HEK293T (cell line): ENCODE measurements around the gene TOB1.
"Not testable (repeated sequence)": the region's sequence is repeated elsewhere in the genome, so short reads cannot be mapped to it uniquely, and the experiment has no call there.

ENCODE experiments used
- CTCF ChIA-PET: fragments of 350-600 bp; formaldehyde crosslinking; extraction: SDS; loops from one replicate; lab custom pipeline; 2021; ENCODE audit warnings: antibody characterized with exemption, inconsistent platforms; lab: Yijun Ruan, JAX
- POLR2A ChIA-PET: fragments of 350-600 bp; formaldehyde crosslinking; extraction: SDS; loops from one replicate; lab custom pipeline; 2020; ENCODE audit warnings: antibody characterized with exemption, inconsistent platforms; lab: Yijun Ruan, JAX
- DNase-seq: peaks from one replicate; pipeline ENCODE4 v3.0.0; 2012; ENCODE audit warnings: mixed read lengths; ENCODE audit errors: extremely low spot score
- ARNT ChIP-seq: fragments of 450-650 bp; IDR thresholded peaks from 2 replicates; pipeline ENCODE4 v1.6.1; 2017; ENCODE audit warnings: mild to moderate bottlenecking
- BHLHE40 ChIP-seq: fragments of 450-650 bp; IDR thresholded peaks from 2 replicates; pipeline ENCODE4 v1.6.1; 2016; ENCODE audit warnings: mild to moderate bottlenecking, moderate library complexity, borderline replicate concordance
- CTBP1 ChIP-seq: fragments of 450-650 bp; IDR thresholded peaks from 2 replicates; pipeline ENCODE4 v1.6.1; 2016; ENCODE audit warnings: borderline replicate concordance
- ELF4 ChIP-seq: fragments of 450-650 bp; IDR thresholded peaks from 2 replicates; pipeline ENCODE4 v1.6.1; 2017; ENCODE audit warnings: antibody characterized with exemption
- FOXA1 ChIP-seq: fragments of 450-650 bp; IDR thresholded peaks from 2 replicates; pipeline ENCODE4 v1.6.1; 2016; ENCODE audit warnings: mild to moderate bottlenecking
- FOXK2 ChIP-seq: fragments of 450-650 bp; IDR thresholded peaks from 2 replicates; pipeline ENCODE4 v1.6.1; 2016; ENCODE audit warnings: mild to moderate bottlenecking
- FOXM1 ChIP-seq: fragments of 450-650 bp; IDR thresholded peaks from 2 replicates; pipeline ENCODE4 v1.6.1; 2017; ENCODE audit warnings: mild to moderate bottlenecking, borderline replicate concordance
- HDGF ChIP-seq: fragments of 450-650 bp; IDR thresholded peaks from 2 replicates; pipeline ENCODE4 v1.6.1; 2017; ENCODE audit warnings: antibody characterized with exemption, borderline replicate concordance
- L3MBTL2 ChIP-seq: fragments of 450-650 bp; conservative IDR thresholded peaks from 2 replicates; pipeline ENCODE4 v1.6.1; 2016; ENCODE audit warnings: mild to moderate bottlenecking
- LEF1 ChIP-seq: fragments of 450-650 bp; IDR thresholded peaks from 2 replicates; pipeline ENCODE4 v1.6.1; 2017; ENCODE audit warnings: mild to moderate bottlenecking, borderline replicate concordance
- NFRKB ChIP-seq: fragments of 450-650 bp; IDR thresholded peaks from 2 replicates; pipeline ENCODE4 v1.6.1; 2016; ENCODE audit warnings: mild to moderate bottlenecking, moderate library complexity
- PKNOX1 ChIP-seq: fragments of 450-650 bp; IDR thresholded peaks from 2 replicates; pipeline ENCODE4 v1.6.1; 2016
- SP1 ChIP-seq: fragments of 450-650 bp; IDR thresholded peaks from 2 replicates; pipeline ENCODE4 v1.6.1; 2017
- SUZ12 ChIP-seq: fragments of 450-650 bp; IDR thresholded peaks from 2 replicates; pipeline ENCODE4 v1.6.1; 2016; ENCODE audit warnings: mild to moderate bottlenecking
- TARDBP ChIP-seq: fragments of 450-650 bp; IDR thresholded peaks from 2 replicates; pipeline ENCODE4 v1.6.1; 2016
- ZNF384 ChIP-seq: fragments of 450-650 bp; IDR thresholded peaks from 2 replicates; pipeline ENCODE4 v1.6.1; 2016

The TOB1 gene

GRCh38 chr17:50900383-50900892 lies 34.3 kb upstream of the TOB1 start:
- POLR2A ChIA-PET: interaction anchor here (2.6 kb wide), 1 partner anchor 34 kb away, joined by 20 read pairs; the partner anchor contains the start of gene TOB1
- TF ChIP-seq LEF1: no peak
- TF ChIP-seq ELF4: no peak
- TF ChIP-seq TARDBP: no peak
- no peak for TF ChIP-seq ARNT
- TF ChIP-seq L3MBTL2: no peak
- TF ChIP-seq PKNOX1: no peak
- TF ChIP-seq FOXM1: no peak
- TF ChIP-seq HDGF: no peak
- TF ChIP-seq BHLHE40: no peak
- TF ChIP-seq SUZ12: no peak
- CTCF ChIA-PET: no interaction called here
- DNase-seq: no peak

DNA sequence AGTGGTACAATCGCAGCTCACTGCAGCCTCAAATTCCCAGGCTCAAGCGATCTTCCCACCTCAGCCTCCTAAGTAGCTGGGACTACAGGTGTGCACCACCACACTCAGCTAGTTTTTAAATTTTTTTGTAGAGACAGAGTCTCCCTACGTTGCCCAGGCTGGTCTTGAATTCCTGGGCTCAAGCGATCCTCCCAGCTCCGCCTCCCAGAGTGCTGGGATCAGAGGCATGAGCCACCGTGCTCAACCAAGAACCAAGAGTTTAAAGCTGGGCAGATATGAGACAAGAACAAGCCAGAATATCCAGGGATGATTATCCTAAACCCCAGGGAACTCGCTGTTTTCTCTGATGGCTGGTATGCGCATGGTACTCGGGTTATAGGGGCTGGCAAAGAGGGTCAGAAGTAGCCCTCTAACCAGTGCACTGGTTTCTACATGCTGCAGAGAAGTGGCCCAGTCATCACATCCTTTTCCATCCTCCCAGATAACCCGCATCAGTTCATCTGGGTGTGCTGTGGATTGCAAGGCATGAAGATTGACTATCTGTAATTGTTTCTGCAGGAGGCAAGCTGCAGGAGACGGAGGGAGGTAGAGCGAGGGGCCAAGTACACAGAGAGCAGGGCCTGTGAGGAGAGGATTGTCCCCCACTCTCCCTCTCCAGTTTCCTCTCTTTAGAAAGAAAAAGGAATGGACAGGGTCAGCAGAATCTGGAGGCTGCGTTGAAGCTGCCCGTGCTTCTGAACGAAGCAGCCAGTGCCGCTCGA lies 33.6 kb upstream of the TOB1 start:
- ChIA-PET CTCF (no interaction called here), POLR2A (interaction anchor here (1.0 to 2.6 kb wide), 3 partner anchors 10 to 49 kb away, joined by 3 to 20 read pairs (median 3); partner anchors contain the start of gene TOB1)
- no peak for TF ChIP-seq HDGF
- no peak for TF ChIP-seq PKNOX1
- no peak for TF ChIP-seq LEF1
- TF ChIP-seq CTBP1: no peak
- no peak for TF ChIP-seq BHLHE40
- TF ChIP-seq ZNF384: no peak
- TF ChIP-seq NFRKB: no peak
- TF ChIP-seq ARNT: no peak
- no peak for TF ChIP-seq ELF4
- no peak for TF ChIP-seq FOXK2
- TF ChIP-seq TARDBP: no peak
- TF ChIP-seq SP1: no peak
- no peak for TF ChIP-seq SUZ12
- no peak for TF ChIP-seq FOXM1
- TF ChIP-seq L3MBTL2: no peak
- TF ChIP-seq FOXA1: no peak
- no peak for DNase-seq

- CTCF ChIA-PET: no interaction called here
Observed at GRCh38 chr17:50899005-50899460, 32.9 kb upstream of the TOB1 start.

GRCh38 chr17:50898369-50899004 lies 32.3 kb upstream of the TOB1 start:
- TF ChIP-seq ZNF384 (no peak), FOXM1 (no peak), ARNT (no peak), HDGF (no peak), TARDBP (no peak)
- DNase-seq: no peak
- ChIA-PET POLR2A (interaction anchor here (1.0 to 2.6 kb wide), 2 partner anchors 9 to 32 kb away, joined by 3 to 20 read pairs; partner anchors contain the start of gene TOB1), CTCF (no interaction called here)

More at GRCh38 chr17:50899005-50899460, 32.9 kb upstream of the TOB1 start:
- DNase-seq: no peak
- no peak for TF ChIP-seq CTBP1
- POLR2A ChIA-PET: interaction anchor here (1.0 to 2.6 kb wide), 3 partner anchors 9 to 50 kb away, joined by 3 to 20 read pairs (median 3); partner anchors contain the start of gene TOB1

DNA sequence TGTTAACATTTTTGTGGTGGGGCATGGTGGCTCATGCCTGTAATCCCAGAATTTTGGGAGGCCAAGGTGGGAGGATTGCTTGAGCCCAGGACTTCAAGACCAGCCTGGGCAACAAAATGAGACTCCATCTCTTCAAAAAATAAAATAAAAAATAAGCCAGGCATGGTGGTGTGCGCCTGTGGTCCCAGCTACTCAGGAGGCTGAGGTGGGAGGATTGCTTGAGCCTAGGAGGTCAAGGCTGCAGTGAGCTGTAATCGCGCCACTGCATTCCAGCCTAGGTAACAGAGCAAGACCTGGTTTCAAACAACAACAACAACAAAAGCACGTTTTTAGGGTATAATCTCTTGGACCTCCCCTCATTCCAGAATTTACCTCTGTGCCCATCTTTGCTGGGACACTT lies 28.4 kb upstream of the TOB1 start:
- CTCF ChIA-PET, POLR2A ChIA-PET: not testable (repeated sequence)

DNA sequence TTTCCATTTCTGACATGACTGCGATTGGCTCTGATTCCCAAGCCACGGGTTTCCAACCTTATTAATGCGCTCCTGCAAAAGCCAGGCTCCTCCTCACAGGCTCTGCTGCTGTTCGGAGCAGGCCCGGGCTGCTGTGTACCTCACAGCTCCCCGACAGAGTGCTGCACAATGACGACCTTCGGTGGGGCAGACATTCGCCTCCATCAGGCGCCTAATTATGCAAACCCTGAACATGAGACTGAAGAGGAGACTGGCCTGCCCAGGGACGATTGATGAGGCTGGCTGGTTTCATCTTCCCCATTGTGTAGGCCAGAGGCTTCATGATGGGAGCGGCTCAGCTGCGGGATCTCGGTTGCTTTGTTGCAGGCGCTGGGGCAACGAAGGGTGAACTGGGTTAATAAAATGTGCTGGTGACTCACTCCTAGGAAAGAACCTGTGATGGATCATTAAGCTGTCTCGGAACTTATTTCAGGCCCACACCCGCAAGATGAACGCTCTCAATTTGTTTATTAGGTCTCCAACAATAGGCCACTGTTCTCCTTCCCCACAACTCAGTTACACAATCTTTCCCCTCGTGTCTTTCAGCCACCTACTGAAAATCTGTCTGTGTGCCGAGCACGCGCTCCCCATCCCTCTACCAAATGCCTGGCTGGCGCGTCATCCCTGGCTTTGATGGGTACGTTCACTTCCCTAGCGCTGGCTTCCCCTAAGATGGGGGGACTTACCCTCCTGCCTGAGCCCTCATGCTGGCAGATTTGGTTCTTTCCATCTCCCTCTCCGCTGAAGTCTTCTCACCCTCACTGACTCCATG lies 27.2 kb upstream of the TOB1 start:
- CTCF ChIA-PET: no interaction called here
- DNase-seq: no peak
- POLR2A ChIA-PET: interaction anchor here (1.1 to 1.7 kb wide), 2 partner anchors 12 to 27 kb away, joined by 5 to 6 read pairs; partner anchors contain the start of gene TOB1
- TF ChIP-seq PKNOX1 (no peak), ZNF384 (no peak), FOXA1 (no peak), BHLHE40 (no peak), L3MBTL2 (no peak; the same call in 1 of the 2 replicates), SP1 (no peak), LEF1 (no peak), FOXK2 (no peak), ELF4 (no peak)

More for the DNA sequence above, 28.4 kb upstream of the TOB1 start:
- not testable (repeated sequence) for DNase-seq
